AG04450 (cell line): ENCODE data around the gene RP9. TPM values are rescaled to one million over a fixed set of nuclear protein-coding genes. Genes with fewer than 3 reads are reported as not detected.

Experiments
- CTCF ChIA-PET: fragments of 300-600, 350-600 bp; formaldehyde crosslinking; extraction: SDS; loops from one replicate; lab custom pipeline; 2022; ENCODE audit warnings: antibody characterized with exemption, inconsistent platforms; lab: Charles Lee
- POLR2A ChIA-PET: fragments of 350-600 bp; formaldehyde crosslinking; extraction: SDS; loops from one replicate; lab custom pipeline; 2021; ENCODE audit warnings: antibody characterized with exemption, inconsistent platforms; lab: Yijun Ruan, JAX
- DNase-seq: peaks from one replicate; pipeline ENCODE4 v3.0.0-alpha.2; 2011; ENCODE audit warnings: low read depth, low spot score
- H3K27ac ChIP-seq: one replicate; pipeline ENCODE4 v1.5.1; 2012; ENCODE audit warnings: low read depth, low read length, control low read depth
- H3K27me3 ChIP-seq: one replicate; pipeline ENCODE4 v1.6.0; 2012; ENCODE audit warnings: low read length; ENCODE audit not compliant: control insufficient read depth, insufficient read depth
- H3K4me3 ChIP-seq: 2 replicates; pipeline ENCODE4 v1.5.1; 2011; ENCODE audit warnings: mild to moderate bottlenecking, low read depth, low read length, control low read depth
- H3K9me3 ChIP-seq: 2 replicates; pipeline ENCODE4 v1.5.1; 2012; ENCODE audit warnings: low read length; ENCODE audit not compliant: control insufficient read depth, insufficient read depth
- polyA plus RNA-seq: library from polyadenylated mRNA; depleted of rRNA; stranded (reverse); fragments of >200 nt; gene quantifications from 2 replicates; pipeline ENCODE4 v1.2.3, GENCODE V29; 2011
- TF ChIP-seq, protein P1 (sequence below): IDR thresholded peaks from 2 replicates; pipeline ENCODE4 v1.5.1; 2011; ENCODE audit warnings: low read depth, low read length, control low read depth, inconsistent platforms

The RP9 gene
- polyA plus RNA-seq, 1 experiment = 23.9 TPM

DNA sequence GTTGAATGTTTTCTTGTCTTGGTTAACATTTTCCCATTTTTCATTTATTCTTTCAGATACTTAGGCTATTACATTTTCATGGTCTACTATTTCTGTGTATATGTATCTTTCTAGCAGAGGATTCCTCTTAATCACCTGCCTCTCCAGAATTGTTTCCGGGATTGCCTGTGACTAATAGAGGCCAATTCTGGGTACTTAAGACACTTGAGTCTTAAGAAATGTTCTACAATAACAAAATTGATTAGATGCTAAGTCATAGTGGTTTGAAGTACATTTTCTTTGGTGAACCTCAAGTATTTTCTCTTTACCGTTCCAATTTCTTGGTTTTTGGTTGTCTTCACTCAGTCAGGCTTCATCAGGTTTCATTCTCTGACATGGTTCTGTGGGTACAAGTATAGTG lies 46.6 kb upstream of the RP9 start:
- TF ChIP-seq, protein P1, sequence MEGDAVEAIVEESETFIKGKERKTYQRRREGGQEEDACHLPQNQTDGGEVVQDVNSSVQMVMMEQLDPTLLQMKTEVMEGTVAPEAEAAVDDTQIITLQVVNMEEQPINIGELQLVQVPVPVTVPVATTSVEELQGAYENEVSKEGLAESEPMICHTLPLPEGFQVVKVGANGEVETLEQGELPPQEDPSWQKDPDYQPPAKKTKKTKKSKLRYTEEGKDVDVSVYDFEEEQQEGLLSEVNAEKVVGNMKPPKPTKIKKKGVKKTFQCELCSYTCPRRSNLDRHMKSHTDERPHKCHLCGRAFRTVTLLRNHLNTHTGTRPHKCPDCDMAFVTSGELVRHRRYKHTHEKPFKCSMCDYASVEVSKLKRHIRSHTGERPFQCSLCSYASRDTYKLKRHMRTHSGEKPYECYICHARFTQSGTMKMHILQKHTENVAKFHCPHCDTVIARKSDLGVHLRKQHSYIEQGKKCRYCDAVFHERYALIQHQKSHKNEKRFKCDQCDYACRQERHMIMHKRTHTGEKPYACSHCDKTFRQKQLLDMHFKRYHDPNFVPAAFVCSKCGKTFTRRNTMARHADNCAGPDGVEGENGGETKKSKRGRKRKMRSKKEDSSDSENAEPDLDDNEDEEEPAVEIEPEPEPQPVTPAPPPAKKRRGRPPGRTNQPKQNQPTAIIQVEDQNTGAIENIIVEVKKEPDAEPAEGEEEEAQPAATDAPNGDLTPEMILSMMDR = no peak
- H3K9me3 ChIP-seq = no peaks in the 10 kb centered on the region
- H3K4me3 ChIP-seq = no peak overlapping the region
- no peak for DNase-seq
- H3K27me3 ChIP-seq = no peaks in the 10 kb centered on the region
- H3K27ac ChIP-seq = no peak overlapping the region
- ChIA-PET CTCF (no interaction called here), POLR2A (no interaction called here)

DNA sequence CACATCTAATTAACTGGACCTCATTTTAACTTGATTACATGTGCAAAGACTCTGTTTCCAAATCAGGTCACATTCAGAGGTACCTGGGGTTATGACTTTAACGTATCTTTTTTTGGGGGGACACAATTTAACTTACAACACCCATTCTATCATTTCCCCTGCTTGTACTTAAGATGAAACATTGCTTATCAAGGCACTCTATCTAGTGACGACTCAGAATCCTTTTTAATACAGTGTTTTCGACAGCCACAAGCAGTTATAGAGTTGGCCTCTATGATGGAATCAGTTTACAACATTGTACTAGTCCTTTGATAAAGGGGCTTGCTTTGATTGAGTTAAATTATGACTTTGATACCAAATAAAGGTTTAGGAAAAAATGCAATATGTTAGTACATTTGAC lies 42.9 kb upstream of the RP9 start:
- POLR2A ChIA-PET = no interaction called here

DNA sequence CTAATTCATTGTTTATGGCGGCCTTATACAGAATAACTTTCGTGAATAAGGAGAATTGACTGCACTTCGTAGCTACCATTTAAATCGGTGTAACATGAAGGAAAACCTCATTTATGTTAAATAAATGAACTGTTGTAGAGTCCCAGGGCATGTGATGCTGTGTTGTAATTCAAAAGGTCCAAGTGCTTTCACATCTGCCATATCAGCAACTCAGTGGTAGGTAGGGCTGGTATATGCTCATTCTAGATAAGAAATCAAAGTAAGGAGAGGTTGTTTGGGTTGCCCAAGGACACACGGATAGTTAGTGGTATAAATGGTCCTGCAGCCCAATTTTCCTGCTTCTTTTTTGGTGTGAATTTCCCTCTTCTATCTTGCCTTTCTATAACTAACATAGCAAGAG lies 36.0 kb upstream of the RP9 start:
- Histone ChIP-seq H3K9me3 (no peaks in the 10 kb centered on the region; the same call in 1 of the 2 replicates), H3K27ac (no peak overlapping the region), H3K4me3 (no peak overlapping the region), H3K27me3 (no peaks in the 10 kb centered on the region)
- CTCF ChIA-PET = no interaction called here
- POLR2A ChIA-PET = no interaction called here
- TF ChIP-seq, protein P1 = no peak
- no peak for DNase-seq

More for the DNA sequence above, 42.9 kb upstream of the RP9 start:
- no peak overlapping the region for H3K27ac ChIP-seq
- TF ChIP-seq, protein P1 = no peak
- no peaks in the 10 kb centered on the region for H3K9me3 ChIP-seq
- DNase-seq = no peak
- H3K27me3 ChIP-seq = no peaks in the 10 kb centered on the region
- CTCF ChIA-PET = interaction anchor here (0.6 to 1.2 kb wide), 2 partner anchors 34 to 166 kb away, joined by 3 to 7 read pairs; no protein-coding TSS in a partner anchor
- no peak overlapping the region for H3K4me3 ChIP-seq

DNA sequence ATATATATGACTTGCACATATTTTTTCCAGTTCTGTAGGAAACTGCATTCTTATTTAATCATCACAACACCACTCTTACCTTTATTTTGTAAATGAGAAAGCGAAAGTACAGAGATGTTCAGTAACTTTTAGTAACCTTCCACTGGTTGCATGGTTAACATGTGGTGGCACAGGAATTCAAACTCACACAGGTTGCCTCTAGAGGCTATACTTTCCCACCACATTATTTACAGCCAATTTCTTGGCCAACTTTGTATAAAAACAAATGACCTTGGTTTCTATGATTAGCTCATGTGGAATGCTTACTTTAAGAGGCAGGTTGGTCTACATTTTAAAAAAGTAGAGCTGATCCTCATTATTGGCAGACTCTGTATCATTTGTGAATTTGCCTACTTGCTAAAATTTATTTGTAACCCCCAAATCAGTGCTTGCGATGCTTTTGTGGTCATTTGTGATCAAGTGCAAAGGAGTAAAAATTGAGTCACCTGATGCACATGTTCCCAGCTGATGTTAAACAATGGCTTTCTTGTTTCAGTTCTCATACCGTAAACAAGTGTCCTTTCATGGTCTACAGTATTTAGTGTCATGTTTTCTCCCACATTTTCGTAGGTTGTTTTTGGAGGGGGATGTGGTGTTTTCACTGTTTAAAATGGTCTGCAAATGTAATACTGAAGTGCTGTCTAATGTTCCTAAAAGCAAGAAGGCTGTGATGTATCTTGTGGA lies 35.0 kb upstream of the RP9 start:
- no peak for DNase-seq
- no peaks in the 10 kb centered on the region for H3K27me3 ChIP-seq
- TF ChIP-seq, protein P1 = no peak
- ChIA-PET POLR2A (no interaction called here), CTCF (no interaction called here)
- H3K4me3 ChIP-seq = no peak overlapping the region
- H3K9me3 ChIP-seq = no peaks in the 10 kb centered on the region; the same call in 1 of the 2 replicates
- H3K27ac ChIP-seq = no peak overlapping the region

DNA sequence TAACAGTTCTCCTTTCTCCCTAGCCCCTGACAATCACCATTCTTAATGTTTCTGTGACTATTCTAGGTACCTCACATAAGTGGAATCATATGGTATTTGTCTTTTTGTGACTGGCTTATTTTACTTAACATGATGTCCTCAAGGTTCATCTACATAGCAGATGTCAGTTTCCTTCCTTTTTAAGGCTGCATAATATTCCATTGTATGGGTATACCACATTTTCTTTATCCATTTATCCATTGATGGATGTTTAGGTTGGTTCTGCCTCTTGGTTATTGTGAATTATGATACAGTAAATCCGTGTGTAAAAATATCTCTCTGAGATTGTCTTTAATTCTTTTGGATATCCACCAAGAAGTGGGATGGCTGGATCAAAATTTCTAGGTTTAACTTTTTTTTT lies 33.4 kb upstream of the RP9 start:
- no peak overlapping the region for H3K4me3 ChIP-seq
- no peak for DNase-seq
- TF ChIP-seq, protein P1 = no peak
- H3K27ac ChIP-seq = no peak overlapping the region
- ChIA-PET CTCF (no interaction called here), POLR2A (no interaction called here)
- no peaks in the 10 kb centered on the region for H3K27me3 ChIP-seq
- no peaks in the 10 kb centered on the region; the same call in 1 of the 2 replicates for H3K9me3 ChIP-seq
